GM12878 (cell line): ENCODE results near the gene C9orf50. TPM values are rescaled to one million over a fixed set of nuclear protein-coding genes. Genes with fewer than 3 reads are reported as not detected.
"Not testable (repeated sequence)": the region's sequence is repeated elsewhere in the genome, so short reads cannot be mapped to it uniquely, and the experiment has no call there.

Source experiments
- ATAC-seq: fragments of 200-7000 bp; cut with Tn5 transposase; 3 replicates; pipeline ENCODE4 v1.9.1; 2020; ENCODE audit warnings: mild to moderate bottlenecking, moderate library complexity
- BruUV-seq: library from RNA; stranded (reverse); fragments of 400-500 nt; replicated peaks from 2 replicates; lab custom pipeline; 2021; lab: Mats Ljungman, UMichigan
- CTCF ChIA-PET: fragments of 300-600 bp; sonication (Branson Sonifier 250); formaldehyde crosslinking; extraction: SDS; loops from one replicate; lab custom pipeline; 2021; ENCODE audit warnings: inconsistent platforms; lab: Yijun Ruan, JAX
- POLR2A ChIA-PET: fragments of 350-600 bp; formaldehyde crosslinking; extraction: SDS; loops from one replicate; lab custom pipeline; 2021; ENCODE audit warnings: inconsistent platforms; lab: Charles Lee
- RAD21 ChIA-PET: fragments of 300-600 bp; sonication (Branson Sonifier 250); formaldehyde crosslinking; loops from one replicate; lab custom pipeline; 2023; ENCODE audit warnings: antibody characterized with exemption; ENCODE audit not compliant: unreplicated experiment; lab: Charles Lee
- SMC1A ChIA-PET: fragments of 300-600 bp; sonication (Branson Sonifier 250); formaldehyde crosslinking; loops from one replicate; lab custom pipeline; 2023; ENCODE audit not compliant: unreplicated experiment, uncharacterized antibody; lab: Charles Lee
- DNase-seq: peaks from one replicate; pipeline ENCODE4 v3.0.0-alpha.2; 2011; ENCODE audit warnings: low read depth, low spot score
- FAIRE-seq: peaks from 3 replicates; lab custom pipeline; 2011; peaks lifted over from hg19 to GRCh38; lab: Jason Lieb, UNC
- H2AFZ ChIP-seq: 2 replicates; pipeline ENCODE4 v1.6.0; 2011; ENCODE audit warnings: low read depth, low read length, control low read depth; ENCODE audit not compliant: control insufficient read depth
- H3K27ac ChIP-seq: 2 replicates; pipeline ENCODE4 v1.5.1; 2011; ENCODE audit warnings: control low read depth; ENCODE audit not compliant: control insufficient read depth, insufficient read depth
- H3K27me3 ChIP-seq, 2 experiments: replicated peaks in 1 of 2; 2 replicates each; pipeline versions ENCODE4 v1.6.0 to v1.6.1; 2011; ENCODE audit warnings: low read length in 1 of 2; ENCODE audit not compliant: control insufficient read depth in 2 of 2, insufficient read depth in 2 of 2
- H3K36me3 ChIP-seq, 2 experiments: 2 replicates each; pipeline ENCODE4 v1.5.1; 2011; ENCODE audit warnings: low read length in 1 of 2; ENCODE audit not compliant: control insufficient read depth in 2 of 2, insufficient read depth in 2 of 2
- H3K4me1 ChIP-seq: 2 replicates; pipeline ENCODE4 v1.6.1; 2011; ENCODE audit warnings: mild to moderate bottlenecking, low read length, moderate library complexity, mixed read lengths; ENCODE audit not compliant: control insufficient read depth, insufficient read depth
- H3K4me2 ChIP-seq: 2 replicates; pipeline ENCODE4 v1.6.0; 2011; ENCODE audit warnings: control low read depth; ENCODE audit not compliant: control insufficient read depth, insufficient read depth
- H3K4me3 ChIP-seq: fragments of 200-600 bp; sonication (generic); 2 replicates; pipeline ENCODE4 v1.5.1; 2016
- H3K79me2 ChIP-seq: 2 replicates; pipeline ENCODE4 v1.6.0; 2011; ENCODE audit warnings: low read length; ENCODE audit not compliant: control insufficient read depth, insufficient read depth
- H3K9ac ChIP-seq: 2 replicates; pipeline ENCODE4 v1.8.0; 2011; ENCODE audit warnings: low read length, control low read depth, mixed read lengths; ENCODE audit not compliant: control insufficient read depth, insufficient read depth
- H3K9me3 ChIP-seq: replicated peaks from 3 replicates; pipeline ENCODE4 v1.5.1; 2011; ENCODE audit warnings: mild to moderate bottlenecking, low read length; ENCODE audit not compliant: control insufficient read depth, insufficient read depth
- H4K20me1 ChIP-seq: 2 replicates; pipeline ENCODE4 v1.6.0; 2011; ENCODE audit not compliant: control insufficient read depth, insufficient read depth
- BRCA1 ChIP-seq: IDR thresholded peaks from 2 replicates; pipeline ENCODE4 v1.6.1; 2011; ENCODE audit warnings: low read depth, low read length, improper control_type of control experiment
- CREM ChIP-seq: IDR thresholded peaks from 2 replicates; pipeline ENCODE4 v1.6.1; 2014; ENCODE audit warnings: antibody characterized with exemption, low read depth
- HDAC2 ChIP-seq: fragments of 200-600 bp; sonication (generic); IDR thresholded peaks from 2 replicates; pipeline ENCODE4 v1.6.1; 2017
- MTA2 ChIP-seq: fragments of 450-650 bp; IDR thresholded peaks from 2 replicates; pipeline ENCODE4 v1.6.1; 2016; ENCODE audit warnings: low read depth, mild to moderate bottlenecking, moderate library complexity
- MXI1 ChIP-seq: fragments of 150-350 bp; IDR thresholded peaks from 2 replicates; pipeline ENCODE4 v1.6.1; 2011; ENCODE audit warnings: low read depth, mild to moderate bottlenecking, inconsistent platforms, low read length, improper control_type of control experiment
- NRF1 ChIP-seq: conservative IDR thresholded peaks from 2 replicates; pipeline ENCODE4 v1.6.1; 2011; ENCODE audit warnings: mild to moderate bottlenecking, low read depth, low read length, improper control_type of control experiment
- POU2F2 ChIP-seq: IDR thresholded peaks from 3 replicates; pipeline ENCODE4 v1.6.1; 2011; ENCODE audit warnings: low read depth, mild to moderate bottlenecking, low read length, borderline replicate concordance
- RELA ChIP-seq: fragments of 450-650 bp; IDR thresholded peaks from 2 replicates; pipeline ENCODE4 v1.8.0; 2014; ENCODE audit warnings: borderline replicate concordance; ENCODE audit not compliant: partially characterized antibody
- SMAD5 ChIP-seq: IDR thresholded peaks from 2 replicates; pipeline ENCODE4 v1.6.1; 2016; ENCODE audit warnings: antibody characterized with exemption, low read depth
- WGBS: methylation state at CpG from one replicate; pipeline ENCODE4 v1.1.6; 2016; ENCODE audit warnings: low lambda C conversion rate; ENCODE audit not compliant: insufficient replicate concordance, insufficient coverage; ENCODE audit errors: missing lambda C conversion rate; 5-methylcytosine and 5-hydroxymethylcytosine counted together
- in situ Hi-C: fragments of 300-500 bp; cut with MboI; formaldehyde crosslinking; loops from 9 replicates; pipeline ENCODE4 v1.14.3; 2018; ENCODE audit warnings: mixed read lengths
- intact Hi-C: fragments of 100-400 bp; cut with micrococcal nuclease; formaldehyde crosslinking; loops from one replicate; pipeline ENCODE4 v1.14.2; 2022; ENCODE audit not compliant: unreplicated experiment
- polyA plus RNA-seq, 11 experiments: library from polyadenylated mRNA; depleted of rRNA in 4 of 11; unstranded in 6 of 11; stranded (reverse) in 5 of 11; fragments of >200 nt; fragmentation: Nextera tagmentation in 4 of 11; fragmentation: Illumina TruSeq in 1 of 11; extraction: Ambion mirVana in 4 of 11; extraction: Trizol in 1 of 11; gene quantifications; 1 replicate in 1 of 11; 2 replicates in 10 of 11; pipeline versions ENCODE4 v1.2.1 to v1.2.3, GENCODE V29; 2011 to 2016; ENCODE audit warnings: inconsistent platforms in 2 of 11, missing spikeins in 2 of 11, low read depth in 1 of 11
- total RNA-seq, 4 experiments: library from RNA; depleted of rRNA in 3 of 4; stranded (reverse); fragments of >200 nt in 3 of 4; fragmentation: Illumina TruSeq in 1 of 4; extraction: Trizol in 1 of 4; gene quantifications; 2 replicates each; pipeline versions ENCODE4 v1.2.1 to v1.2.3, GENCODE V29; 2013 to 2021
- TF ChIP-seq, protein P1 (sequence below), 3 experiments: IDR thresholded peaks in 2 of 3; conservative IDR thresholded peaks in 1 of 3; 2 replicates each; pipeline ENCODE4 v1.5.1; 2011; ENCODE audit warnings: low read depth in 3 of 3, low read length in 3 of 3, mild to moderate bottlenecking in 3 of 3, control low read depth in 2 of 3, moderate library complexity in 2 of 3, inconsistent platforms in 1 of 3, mixed read lengths in 1 of 3; ENCODE audit not compliant: control insufficient read depth in 2 of 3, insufficient read depth in 1 of 3; ENCODE audit errors: extremely low read depth in 1 of 3
- TF ChIP-seq, protein P2 (sequence below): fragments of 450-650 bp; IDR thresholded peaks from 2 replicates; pipeline ENCODE4 v1.6.1; 2017; ENCODE audit warnings: antibody characterized with exemption, mild to moderate bottlenecking, moderate library complexity

The C9orf50 gene
- total and polyA plus RNA-seq, 10 of the 15 experiments (the other 5 are each of a cell fraction or from before 2014, with no cell fraction given), result not detected

DNA sequence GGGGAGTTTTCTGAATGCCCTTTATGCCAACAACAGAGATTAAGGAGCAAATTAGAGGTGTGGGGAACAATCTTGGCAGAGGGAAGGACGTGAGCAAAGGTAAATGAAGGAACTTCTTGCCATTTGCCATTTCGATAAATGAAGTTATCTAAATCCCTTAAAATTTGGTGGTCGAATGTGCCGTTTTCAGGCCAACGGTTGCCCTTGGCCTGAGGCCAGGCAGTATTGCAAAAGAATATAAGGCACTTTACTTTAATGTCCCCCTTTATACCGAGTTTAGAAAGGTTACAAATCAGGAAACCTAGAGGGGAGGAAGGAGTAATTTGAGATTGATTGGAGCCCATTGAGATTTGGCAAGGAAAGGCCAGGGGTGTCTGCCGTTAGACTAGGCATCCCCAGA lies 26.3 kb downstream of the C9orf50 start:
- ChIA-PET RAD21 (interaction anchor here (3.4 kb wide), 1 partner anchor 10 kb away, joined by 61 read pairs; no protein-coding TSS in a partner anchor), CTCF (interaction anchor here (0.9 kb wide), 1 partner anchor 15 kb away, joined by 3 read pairs; no protein-coding TSS in a partner anchor), SMC1A (interaction anchor here (2.0 to 4.1 kb wide), 2 partner anchors 10 to 11 kb away, joined by 11 to 75 read pairs; no protein-coding TSS in a partner anchor), POLR2A (interaction anchor here (4.2 kb wide), 1 partner anchor 12 kb away, joined by 70 read pairs; no protein-coding TSS in a partner anchor)
- no peak overlapping the region; the same call in 1 of the 2 replicates for H3K4me2 ChIP-seq
- TF ChIP-seq BRCA1 (no peak), MXI1 (no peak), RELA (no peak), MTA2 (no peak), POU2F2 (no peak), NRF1 (no peak), CREM (no peak), HDAC2 (no peak), SMAD5 (no peak)
- TF ChIP-seq, protein P1, sequence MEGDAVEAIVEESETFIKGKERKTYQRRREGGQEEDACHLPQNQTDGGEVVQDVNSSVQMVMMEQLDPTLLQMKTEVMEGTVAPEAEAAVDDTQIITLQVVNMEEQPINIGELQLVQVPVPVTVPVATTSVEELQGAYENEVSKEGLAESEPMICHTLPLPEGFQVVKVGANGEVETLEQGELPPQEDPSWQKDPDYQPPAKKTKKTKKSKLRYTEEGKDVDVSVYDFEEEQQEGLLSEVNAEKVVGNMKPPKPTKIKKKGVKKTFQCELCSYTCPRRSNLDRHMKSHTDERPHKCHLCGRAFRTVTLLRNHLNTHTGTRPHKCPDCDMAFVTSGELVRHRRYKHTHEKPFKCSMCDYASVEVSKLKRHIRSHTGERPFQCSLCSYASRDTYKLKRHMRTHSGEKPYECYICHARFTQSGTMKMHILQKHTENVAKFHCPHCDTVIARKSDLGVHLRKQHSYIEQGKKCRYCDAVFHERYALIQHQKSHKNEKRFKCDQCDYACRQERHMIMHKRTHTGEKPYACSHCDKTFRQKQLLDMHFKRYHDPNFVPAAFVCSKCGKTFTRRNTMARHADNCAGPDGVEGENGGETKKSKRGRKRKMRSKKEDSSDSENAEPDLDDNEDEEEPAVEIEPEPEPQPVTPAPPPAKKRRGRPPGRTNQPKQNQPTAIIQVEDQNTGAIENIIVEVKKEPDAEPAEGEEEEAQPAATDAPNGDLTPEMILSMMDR (IDR thresholded peaks at IDR 0.05 in 2 of 3, conservative IDR thresholded peaks at IDR 0.05 in 1 of 3; ENCODE audit: control insufficient read depth in 2 of 3, extremely low read depth in 1 of 3, insufficient read depth in 1 of 3, low read depth in 3 of 3, low read length in 3 of 3), result no peak
- TF ChIP-seq, protein P2, sequence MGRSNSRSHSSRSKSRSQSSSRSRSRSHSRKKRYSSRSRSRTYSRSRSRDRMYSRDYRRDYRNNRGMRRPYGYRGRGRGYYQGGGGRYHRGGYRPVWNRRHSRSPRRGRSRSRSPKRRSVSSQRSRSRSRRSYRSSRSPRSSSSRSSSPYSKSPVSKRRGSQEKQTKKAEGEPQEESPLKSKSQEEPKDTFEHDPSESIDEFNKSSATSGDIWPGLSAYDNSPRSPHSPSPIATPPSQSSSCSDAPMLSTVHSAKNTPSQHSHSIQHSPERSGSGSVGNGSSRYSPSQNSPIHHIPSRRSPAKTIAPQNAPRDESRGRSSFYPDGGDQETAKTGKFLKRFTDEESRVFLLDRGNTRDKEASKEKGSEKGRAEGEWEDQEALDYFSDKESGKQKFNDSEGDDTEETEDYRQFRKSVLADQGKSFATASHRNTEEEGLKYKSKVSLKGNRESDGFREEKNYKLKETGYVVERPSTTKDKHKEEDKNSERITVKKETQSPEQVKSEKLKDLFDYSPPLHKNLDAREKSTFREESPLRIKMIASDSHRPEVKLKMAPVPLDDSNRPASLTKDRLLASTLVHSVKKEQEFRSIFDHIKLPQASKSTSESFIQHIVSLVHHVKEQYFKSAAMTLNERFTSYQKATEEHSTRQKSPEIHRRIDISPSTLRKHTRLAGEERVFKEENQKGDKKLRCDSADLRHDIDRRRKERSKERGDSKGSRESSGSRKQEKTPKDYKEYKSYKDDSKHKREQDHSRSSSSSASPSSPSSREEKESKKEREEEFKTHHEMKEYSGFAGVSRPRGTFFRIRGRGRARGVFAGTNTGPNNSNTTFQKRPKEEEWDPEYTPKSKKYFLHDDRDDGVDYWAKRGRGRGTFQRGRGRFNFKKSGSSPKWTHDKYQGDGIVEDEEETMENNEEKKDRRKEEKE, result no peak
- H3K4me3 ChIP-seq, result no peak overlapping the region
- H3K27me3 ChIP-seq, result no peaks in the 10 kb centered on the region
- no peak overlapping the region for H2AFZ ChIP-seq
- no peaks in the 10 kb centered on the region for H3K79me2 ChIP-seq
- H4K20me1 ChIP-seq, result no peaks in the 10 kb centered on the region
- FAIRE-seq, result no peak
- in situ Hi-C loops, result no loop called here
- no peak for DNase-seq
- no peak overlapping the region for H3K27ac ChIP-seq
- BruUV-seq, result no TSS peak
- ATAC-seq, result no peak
- H3K9me3 ChIP-seq, result no peaks in the 10 kb centered on the region
- H3K36me3 ChIP-seq, result no peaks in the 10 kb centered on the region
- 25% methylated on average over 7 of the region's 7 CpGs for WGBS
- peaks cover 20% of the 10 kb centered on the region for H3K4me1 ChIP-seq
- intact Hi-C loops, result no loop called here
- H3K9ac ChIP-seq, result no peak overlapping the region

- ATAC-seq, H3K79me2 ChIP-seq, H3K9me3 ChIP-seq, H4K20me1 ChIP-seq, H3K4me3 ChIP-seq, H3K27me3 ChIP-seq, FAIRE-seq, intact Hi-C loops, H2AFZ ChIP-seq, DNase-seq, H3K4me2 ChIP-seq, H3K36me3 ChIP-seq, in situ Hi-C loops, H3K9ac ChIP-seq, H3K27ac ChIP-seq, BruUV-seq: not testable (repeated sequence)
- ChIA-PET SMC1A (interaction anchor here (1.1 to 2.0 kb wide), 3 partner anchors 8 to 453 kb away, joined by 5 to 11 read pairs (median 11); no protein-coding TSS in a partner anchor), POLR2A (interaction anchor here (0.7 to 1.3 kb wide), 3 partner anchors 12 to 450 kb away, joined by 3 to 6 read pairs (median 5); no protein-coding TSS in a partner anchor), CTCF (interaction anchor here (0.6 to 1.6 kb wide), 5 partner anchors 9 to 453 kb away, joined by 3 to 6 read pairs (median 3); no protein-coding TSS in a partner anchor), RAD21 (interaction anchor here (0.6 to 0.7 kb wide), 2 partner anchors 28 to 451 kb away, joined by 3 read pairs; no protein-coding TSS in a partner anchor)
- WGBS, result 59% methylated on average over 10 of the region's 10 CpGs
- peaks cover 19% of the 10 kb centered on the region for H3K4me1 ChIP-seq
Measured at GRCh38 chr9:129592790-129593189, 28.1 kb downstream of the C9orf50 start.
